GM12891 (cell line): ENCODE results near the gene LMNTD2.

ENCODE experiments used
- PAX5 ChIP-seq: IDR thresholded peaks from 2 replicates; pipeline ENCODE4 v1.6.1; 2011; ENCODE audit warnings: low read length, moderate library complexity, mild to moderate bottlenecking; ENCODE audit not compliant: insufficient read depth, severe bottlenecking
- POLR2A ChIP-seq: IDR thresholded peaks from 2 replicates; pipeline ENCODE4 v1.6.1; 2011; ENCODE audit warnings: low read depth, low read length, control low read depth
- POLR2AphosphoS5 ChIP-seq: IDR thresholded peaks from 2 replicates; pipeline ENCODE4 v1.6.1; 2011; ENCODE audit warnings: low read depth, low read length, control low read depth
- SPI1 ChIP-seq: IDR thresholded peaks from 2 replicates; pipeline ENCODE4 v1.6.1; 2011; ENCODE audit warnings: low read depth, low read length, control low read depth
- TAF1 ChIP-seq: IDR thresholded peaks from 2 replicates; pipeline ENCODE4 v1.6.1; 2011; ENCODE audit warnings: low read depth, low read length, control low read depth

GRCh38 chr11:504994-505344, 55.6 kb downstream of the LMNTD2 start:
- TF ChIP-seq POLR2A (no peak), TAF1 (no peak), POLR2AphosphoS5 (no peak), SPI1 (no peak), PAX5 (no peak)
